K562 (cell line): ENCODE results near the gene LEAP2. TPM values are rescaled to one million over a fixed set of nuclear protein-coding genes. Genes with fewer than 3 reads are reported as not detected.

Experiments
- ATAC-seq: fragments of 200-7000 bp; cut with Tn5 transposase; 3 replicates; pipeline ENCODE4 v1.9.1; 2020; ENCODE audit warnings: moderate library complexity
- BruUV-seq: library from RNA; stranded (reverse); fragments of 400-500 nt; replicated peaks from 2 replicates; lab custom pipeline; 2021; lab: Mats Ljungman, UMichigan
- CTCF ChIA-PET: fragments of 300-600 bp; formaldehyde crosslinking; extraction: SDS; loops from one replicate; lab custom pipeline; 2021; ENCODE audit warnings: low intra/inter-chr PET ratio; lab: Yijun Ruan, JAX
- POLR2A ChIA-PET: fragments of 300-600, 350-650 bp; sonication (Branson Sonifier 250); formaldehyde crosslinking; extraction: SDS; loops from one replicate; lab custom pipeline; 2021; ENCODE audit warnings: antibody characterized with exemption, inconsistent platforms; lab: Yijun Ruan, JAX
- DNase-seq, 4 experiments: peaks; one replicate each; pipeline versions ENCODE4 v3.0.0 to v3.0.0-alpha.2; 2011 to 2018; ENCODE audit warnings: low spot score in 3 of 4, mixed read lengths in 3 of 4; ENCODE audit errors: extremely low read depth in 1 of 4
- FAIRE-seq: peaks from 2 replicates; lab custom pipeline; 2011; peaks lifted over from hg19 to GRCh38; lab: Jason Lieb, UNC
- H2AFZ ChIP-seq: 2 replicates; pipeline ENCODE4 v1.6.0; 2011; ENCODE audit warnings: low read depth, low read length, control low read depth, inconsistent platforms
- H3K27ac ChIP-seq: fragments of 200-600 bp; 3 replicates; pipeline ENCODE4 v1.8.0; 2011; ENCODE audit warnings: low read depth, mild to moderate bottlenecking, control low read depth, inconsistent platforms, low read length, moderate library complexity, mixed read lengths; ENCODE audit errors: extremely low read depth
- H3K27me3 ChIP-seq, 2 experiments: fragments of 300-600 bp in 1 of 2; 2 replicates in 1 of 2; 3 replicates in 1 of 2; pipeline versions ENCODE4 v1.6.0 to v1.8.0; 2011; ENCODE audit warnings: inconsistent platforms in 2 of 2, low read length in 2 of 2, mild to moderate bottlenecking in 1 of 2, mixed read lengths in 1 of 2, moderate library complexity in 1 of 2; ENCODE audit not compliant: control insufficient read depth in 2 of 2, insufficient read depth in 2 of 2
- H3K36me3 ChIP-seq: fragments of 300-600 bp; 3 replicates; pipeline ENCODE4 v1.8.0; 2011; ENCODE audit warnings: mild to moderate bottlenecking, low read length, inconsistent platforms; ENCODE audit not compliant: control insufficient read depth, insufficient read depth
- H3K4me1 ChIP-seq, 2 experiments: fragments of 200-600 bp in 1 of 2; replicated peaks in 1 of 2; 2 replicates in 1 of 2; 3 replicates in 1 of 2; pipeline versions ENCODE4 v1.5.1 to v1.8.0; 2011; ENCODE audit warnings: inconsistent platforms in 2 of 2, low read length in 2 of 2, mild to moderate bottlenecking in 1 of 2, mixed read lengths in 1 of 2, moderate library complexity in 1 of 2; ENCODE audit not compliant: control insufficient read depth in 2 of 2, insufficient read depth in 2 of 2
- H3K4me2 ChIP-seq: 2 replicates; pipeline ENCODE4 v1.6.1; 2011; ENCODE audit warnings: low read length, control low read depth, inconsistent platforms, mixed read lengths; ENCODE audit not compliant: insufficient read depth
- H3K4me3 ChIP-seq: fragments of 200-600 bp; sonication (generic), shearing (Covaris generic); 2 replicates; pipeline ENCODE4 v1.5.1; 2016; ENCODE audit warnings: control low read depth, inconsistent platforms
- H3K79me2 ChIP-seq: fragments of 200-600 bp; 3 replicates; pipeline ENCODE4 v1.8.0; 2011; ENCODE audit warnings: low read length, inconsistent platforms; ENCODE audit not compliant: control insufficient read depth, insufficient read depth
- H3K9ac ChIP-seq, 2 experiments: 2 replicates each; pipeline versions ENCODE4 v1.6.0 to v1.6.1; 2011; ENCODE audit warnings: low read depth in 2 of 2, low read length in 2 of 2, control low read depth in 1 of 2, inconsistent platforms in 1 of 2, mild to moderate bottlenecking in 1 of 2, mixed read lengths in 1 of 2; ENCODE audit not compliant: insufficient read depth in 1 of 2
- H3K9me1 ChIP-seq: one replicate; pipeline ENCODE4 v1.6.0; 2011; ENCODE audit warnings: inconsistent platforms, mild to moderate bottlenecking, low read length, moderate library complexity; ENCODE audit not compliant: control insufficient read depth, insufficient read depth
- H3K9me3 ChIP-seq: replicated peaks from 2 replicates; pipeline ENCODE4 v1.5.1; 2011; ENCODE audit warnings: low read depth, low read length, inconsistent platforms; ENCODE audit not compliant: control insufficient read depth, insufficient read depth
- H4K20me1 ChIP-seq: replicated peaks from 2 replicates; pipeline ENCODE4 v1.6.1; 2011; ENCODE audit warnings: low read length, inconsistent platforms, mixed read lengths; ENCODE audit not compliant: control insufficient read depth, insufficient read depth
- KAT8 ChIP-seq: fragments of 450-650 bp; IDR thresholded peaks from 2 replicates; pipeline ENCODE4 v1.6.1; 2016; ENCODE audit warnings: low read depth, mild to moderate bottlenecking
- ZBTB49 ChIP-seq: sonication (generic); formaldehyde crosslinking; IDR thresholded peaks from 2 replicates; pipeline ENCODE4 v1.8.0; 2022; ENCODE audit warnings: missing genetic modification reagents, mild to moderate bottlenecking, borderline replicate concordance
- WGBS: fragments of 100-300 bp; shearing (Covaris generic); methylation state at CpG from one replicate; pipeline ENCODE4 v1.1.6; 2016; ENCODE audit warnings: low coverage, mixed read lengths; ENCODE audit not compliant: insufficient coverage; ENCODE audit errors: missing lambda C conversion rate; 5-methylcytosine and 5-hydroxymethylcytosine counted together
- in situ Hi-C: fragments of 300-500 bp; cut with MboI; formaldehyde crosslinking; loops from 4 replicates; pipeline ENCODE4 v1.15.0; 2018; ENCODE audit warnings: inconsistent platforms, mixed read lengths
- intact Hi-C: fragments of 100-400 bp; cut with micrococcal nuclease; formaldehyde crosslinking; loops from 2 replicates; pipeline ENCODE4 v1.14.2; 2022
- polyA plus RNA-seq, 8 experiments: library from polyadenylated mRNA; depleted of rRNA in 4 of 8; stranded (reverse) in 5 of 8; unstranded in 3 of 8; fragments of >200 nt; fragmentation: Nextera tagmentation in 2 of 8; fragmentation: Illumina TruSeq in 1 of 8; extraction: Ambion mirVana in 2 of 8; extraction: Trizol in 1 of 8; gene quantifications; 2 replicates each; pipeline versions ENCODE4 v1.2.1 to v1.2.3, GENCODE V29; 2011 to 2014; ENCODE audit warnings: inconsistent platforms in 1 of 8, missing spikeins in 1 of 8
- total RNA-seq, 7 experiments: library from RNA; depleted of rRNA in 6 of 7; stranded (reverse); fragments of >200 nt in 6 of 7; fragmentation: Illumina TruSeq in 2 of 7; extraction: Trizol in 2 of 7; gene quantifications; 2 replicates each; pipeline versions ENCODE4 v1.2.1 to v1.2.3, GENCODE V29; 2011 to 2021; ENCODE audit warnings: low replicate concordance in 1 of 7

The LEAP2 gene
- total and polyA plus RNA-seq, 9 of the 15 experiments (the other 6 are each of a cell fraction or from before 2014, with no cell fraction given): 1.1 to 5.6 (median 2.5) TPM

DNA sequence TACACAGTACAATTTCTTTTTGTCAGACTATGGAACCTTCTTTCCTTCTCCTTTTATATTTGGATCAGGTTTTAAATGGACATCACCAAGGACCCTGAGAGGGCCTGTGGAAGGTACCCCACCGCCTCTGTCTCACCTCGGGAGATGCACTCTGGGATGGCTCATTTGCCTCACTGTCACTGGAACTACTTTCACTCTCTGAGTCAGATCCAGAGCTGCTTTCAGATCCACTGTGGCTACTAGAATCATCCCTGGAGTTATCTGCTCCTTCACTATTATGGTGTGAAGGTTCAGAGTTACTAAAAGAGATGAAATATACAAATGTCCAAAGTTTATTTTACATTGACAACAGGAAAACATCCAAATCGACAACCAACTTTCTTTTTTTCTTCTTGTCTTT lies 24.6 kb downstream of the LEAP2 start:
- Histone ChIP-seq H3K9me1 (no peaks in the 10 kb centered on the region), H3K9ac (no peak overlapping the region), H3K4me1 (no peaks in the 10 kb centered on the region), H3K27me3 (no peaks in the 10 kb centered on the region), H4K20me1 (no peaks in the 10 kb centered on the region), H3K4me2 (no peak overlapping the region), H3K9me3 (no peaks in the 10 kb centered on the region), H3K4me3 (no peak overlapping the region), H3K36me3 (peaks cover 77% of the 10 kb centered on the region), H3K79me2 (no peaks in the 10 kb centered on the region), H2AFZ (no peak overlapping the region), H3K27ac (no peak overlapping the region)
- ATAC-seq: no peak
- in situ Hi-C loops (no loop called here), intact Hi-C loops (no loop called here)
- no TSS peak for BruUV-seq
- FAIRE-seq: no peak
- DNase-seq: no peak
- WGBS: 69% methylated on average over 3 of the region's 3 CpGs
- TF ChIP-seq KAT8: no peak
- POLR2A ChIA-PET: interaction anchor here (1.7 kb wide), 1 partner anchor 20 kb away, joined by 3 read pairs; no protein-coding TSS in a partner anchor
- CTCF ChIA-PET: no interaction called here

- BruUV-seq: no TSS peak
- H3K9me1 ChIP-seq: no peaks in the 10 kb centered on the region
- peaks cover 66% of the 10 kb centered on the region for H3K36me3 ChIP-seq
- ATAC-seq (no peak), FAIRE-seq (no peak), DNase-seq (no peak)
- no peak overlapping the region for H3K4me3 ChIP-seq
- no peak overlapping the region for H3K4me2 ChIP-seq
- no peak overlapping the region for H3K9ac ChIP-seq
- WGBS: 85% methylated on average over 4 of the region's 4 CpGs
- no peak for TF ChIP-seq ZBTB49
- CTCF ChIA-PET: no interaction called here
- POLR2A ChIA-PET: interaction anchor here (0.6 kb wide), 1 partner anchor 16 kb away, joined by 3 read pairs; no protein-coding TSS in a partner anchor
- no peaks in the 10 kb centered on the region for H3K4me1 ChIP-seq
- intact Hi-C loops: no loop called here
- no peaks in the 10 kb centered on the region for H3K27me3 ChIP-seq
- H3K79me2 ChIP-seq: no peaks in the 10 kb centered on the region
- no peaks in the 10 kb centered on the region for H4K20me1 ChIP-seq
- in situ Hi-C loops: no loop called here
- H3K9me3 ChIP-seq: no peaks in the 10 kb centered on the region
- H2AFZ ChIP-seq: no peak overlapping the region
- no peak overlapping the region for H3K27ac ChIP-seq
Measured at GRCh38 chr5:132901036-132901435, 27.6 kb downstream of the LEAP2 start.
